Measurements from ENCODE around the gene SMG5.

The SMG5 gene

DNA sequence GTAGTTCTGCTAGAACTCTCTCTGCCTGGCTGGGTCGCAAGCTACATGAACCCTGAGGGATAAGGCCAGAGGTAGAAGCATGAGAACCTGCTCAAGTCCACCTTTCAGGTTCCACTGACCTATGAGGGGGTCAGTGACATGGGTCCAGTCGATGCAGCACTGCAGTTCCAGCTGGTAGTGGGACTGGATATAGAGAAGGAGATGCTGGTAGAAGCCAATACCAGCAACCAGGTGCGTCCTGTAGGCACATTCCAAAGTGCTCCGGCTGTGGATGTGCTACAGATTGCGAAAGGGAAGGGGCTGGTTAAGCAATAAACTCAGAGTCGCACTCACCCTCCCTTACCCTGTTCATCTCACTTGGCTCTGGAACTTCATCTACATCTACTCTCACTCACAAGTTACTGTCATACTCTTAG, 5.7 kb downstream of the SMG5 start:
- no peak for FAIRE-seq

DNA sequence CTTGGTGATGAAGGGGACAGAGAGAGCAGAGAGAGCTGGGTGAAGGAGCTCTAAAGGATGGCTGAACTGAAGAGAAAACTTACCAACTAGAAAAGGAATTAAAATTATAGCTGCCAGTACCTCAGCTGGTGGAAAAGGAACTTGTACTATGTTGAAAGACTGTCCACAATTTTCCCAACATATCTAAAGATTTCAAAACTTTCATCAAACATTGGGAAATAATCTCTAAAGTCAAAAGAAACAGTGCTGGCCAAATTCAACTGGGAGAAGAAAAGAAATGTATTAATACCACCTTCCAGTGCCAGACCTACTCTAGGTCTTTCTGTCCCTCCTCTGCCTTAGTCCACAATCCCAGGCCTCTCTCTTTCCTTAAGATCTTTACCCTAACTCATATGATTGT, 6.1 kb downstream of the SMG5 start:
- FAIRE-seq: no peak

- no peak for FAIRE-seq
Observed at GRCh38 chr1:156270314-156270713, 12.3 kb downstream of the SMG5 start.

GRCh38 chr1:156268336-156268735, 14.3 kb downstream of the SMG5 start:
- FAIRE-seq: no peak

DNA sequence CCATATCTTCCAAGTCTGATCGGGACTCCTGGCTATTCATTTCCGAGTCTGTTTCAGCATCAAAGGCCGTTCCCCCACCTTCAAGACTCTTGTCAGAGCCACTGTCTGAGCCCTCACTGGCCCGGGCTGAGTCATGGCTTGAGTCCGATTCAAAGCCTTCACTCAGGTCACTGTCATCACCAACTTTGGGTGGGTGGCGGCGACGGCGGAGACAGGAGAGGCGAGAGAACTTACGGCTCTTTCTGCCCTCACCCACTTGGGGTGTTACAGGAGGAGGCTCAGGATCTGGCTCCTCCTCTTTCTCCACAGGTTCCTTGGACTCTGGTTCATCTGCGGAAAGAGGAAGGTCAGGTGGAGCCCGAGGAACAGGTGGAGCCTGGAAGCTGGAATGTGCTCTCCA, 16.6 kb downstream of the SMG5 start:
- FAIRE-seq: no peak

DNA sequence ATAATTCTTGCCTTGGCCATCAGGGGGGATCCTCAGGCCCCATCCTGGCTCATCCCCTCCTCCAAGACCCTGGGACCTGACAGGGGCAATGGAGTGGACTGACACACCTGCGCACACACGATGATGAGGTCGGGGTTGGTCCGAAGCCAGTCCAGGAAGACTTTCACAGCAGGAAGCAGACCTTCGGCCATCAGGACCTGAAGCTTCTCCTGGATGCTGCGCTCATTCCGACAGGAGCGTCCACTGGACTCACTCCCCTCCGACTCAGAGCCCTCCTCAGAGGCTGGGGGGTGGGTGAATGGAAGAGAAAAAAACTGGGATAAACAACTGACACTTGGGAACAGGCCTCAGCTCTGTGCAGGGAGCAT, 19.4 kb downstream of the SMG5 start:
- FAIRE-seq: no peak

- no peak for FAIRE-seq
Observed at GRCh38 chr1:156262461-156263287, 20.0 kb downstream of the SMG5 start.

DNA sequence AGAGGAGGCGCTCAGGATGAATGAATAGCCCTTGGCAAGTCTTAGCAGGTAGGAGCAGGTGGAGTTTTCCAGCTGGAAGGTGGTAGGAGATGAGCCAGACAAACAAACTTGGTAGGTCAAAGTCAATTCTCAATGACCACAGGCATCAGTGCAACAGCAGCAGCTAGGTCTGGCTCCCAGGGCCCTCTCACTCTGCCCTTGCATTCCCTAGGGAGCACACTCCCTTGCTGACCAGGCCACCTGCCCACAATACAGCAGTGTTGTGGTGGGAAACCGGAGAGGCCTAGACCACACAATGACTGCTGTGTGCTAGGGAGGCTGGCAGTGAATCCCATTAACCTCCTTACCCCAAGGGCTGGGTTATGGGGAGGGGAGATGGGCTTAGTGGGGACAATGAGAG, 21.7 kb downstream of the SMG5 start:
- FAIRE-seq: no peak

DNA sequence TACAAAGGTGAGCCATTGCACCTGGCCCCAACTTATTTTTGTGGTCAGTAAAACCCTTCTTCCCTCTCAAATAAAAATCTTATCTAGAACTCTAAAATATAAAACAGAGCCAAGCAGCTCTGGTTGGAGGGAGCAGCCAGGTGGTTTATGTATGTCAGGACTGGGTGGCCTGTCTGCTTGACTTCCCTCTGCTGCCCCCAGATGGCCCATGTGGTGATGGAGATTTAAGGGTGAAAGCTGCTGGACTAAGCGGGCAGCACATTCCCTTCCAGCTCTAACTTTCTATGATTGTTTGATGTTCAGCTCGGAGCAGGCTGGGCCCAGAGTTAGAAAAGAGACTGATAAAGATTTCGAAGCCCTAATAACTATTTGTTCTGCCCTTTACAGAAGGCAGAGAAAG, 22.8 kb downstream of the SMG5 start:
- no peak for FAIRE-seq

- FAIRE-seq: no peak
Observed at GRCh38 chr1:156258859-156259258, 23.8 kb downstream of the SMG5 start.

DNA sequence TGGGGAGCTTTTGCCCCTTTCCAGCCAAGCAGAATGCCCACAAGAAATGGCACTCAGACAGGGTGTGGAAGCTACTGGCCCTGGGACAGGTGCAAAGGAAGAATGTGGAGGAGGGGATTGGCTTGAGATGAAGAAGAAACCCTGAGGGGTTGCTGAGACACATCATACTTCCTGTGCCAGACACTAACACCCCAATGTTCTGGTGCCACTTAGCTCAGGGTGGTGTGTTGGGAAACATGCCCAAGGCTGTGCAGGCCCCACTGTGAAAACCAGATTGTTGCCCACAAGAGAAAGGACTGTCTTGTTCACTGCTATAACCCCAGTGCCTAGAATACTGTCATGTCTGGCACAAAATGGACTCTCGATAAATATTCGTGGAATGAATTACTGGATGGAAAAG, 24.9 kb downstream of the SMG5 start:
- FAIRE-seq: no peak

DNA sequence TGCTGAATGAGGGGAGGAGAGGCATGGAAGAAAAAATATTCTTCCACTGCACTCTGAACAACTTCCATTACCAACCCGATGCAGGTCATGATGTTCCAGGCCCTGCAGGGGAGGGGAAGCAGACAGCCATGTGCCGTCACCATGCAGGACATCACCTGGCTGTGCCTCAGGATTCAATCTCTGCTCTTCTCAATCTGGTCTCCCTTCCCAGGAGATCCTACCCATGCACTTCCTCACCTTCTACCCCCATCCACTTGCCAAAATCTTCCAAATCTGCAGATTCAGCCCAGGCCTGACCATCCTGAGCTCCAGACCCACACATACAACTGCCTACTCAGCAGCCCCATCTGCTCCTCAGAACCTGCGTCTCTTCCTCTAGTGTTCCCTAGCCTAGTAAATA, 29.0 kb downstream of the SMG5 start:
- FAIRE-seq: no peak

GRCh38 chr1:156251527-156251926, 31.1 kb downstream of the SMG5 start:
- FAIRE-seq: no peak

GRCh38 chr1:156249593-156249992, 33.0 kb downstream of the SMG5 start:
- no peak for FAIRE-seq

DNA sequence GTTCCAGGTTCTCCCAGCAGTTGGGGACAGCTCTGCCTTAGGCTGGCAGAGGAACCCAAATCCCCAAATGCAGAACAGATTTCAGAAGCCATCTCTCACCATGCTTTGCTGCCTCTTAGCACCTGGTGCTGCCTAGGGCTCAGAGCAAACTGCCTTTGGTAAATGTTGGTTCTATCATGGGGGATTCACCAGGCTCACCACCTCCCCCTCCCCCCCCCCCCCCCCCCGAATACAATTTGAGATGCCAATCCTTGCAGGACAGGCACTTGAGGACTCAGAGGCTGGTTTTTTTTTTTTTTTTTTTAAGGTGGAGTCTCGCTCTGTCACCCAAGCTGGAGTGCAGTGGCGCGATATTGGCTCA, 34.3 kb downstream of the SMG5 start:
- no peak for FAIRE-seq

- FAIRE-seq: no peak
Observed at GRCh38 chr1:156247460-156248322, 34.9 kb downstream of the SMG5 start, which contains the start of gene PAQR6. TSS of gene PAQR6 (minus strand) at chr1:156248056. CDS start at chr1:156246731, 1,325 bp downstream.

DNA sequence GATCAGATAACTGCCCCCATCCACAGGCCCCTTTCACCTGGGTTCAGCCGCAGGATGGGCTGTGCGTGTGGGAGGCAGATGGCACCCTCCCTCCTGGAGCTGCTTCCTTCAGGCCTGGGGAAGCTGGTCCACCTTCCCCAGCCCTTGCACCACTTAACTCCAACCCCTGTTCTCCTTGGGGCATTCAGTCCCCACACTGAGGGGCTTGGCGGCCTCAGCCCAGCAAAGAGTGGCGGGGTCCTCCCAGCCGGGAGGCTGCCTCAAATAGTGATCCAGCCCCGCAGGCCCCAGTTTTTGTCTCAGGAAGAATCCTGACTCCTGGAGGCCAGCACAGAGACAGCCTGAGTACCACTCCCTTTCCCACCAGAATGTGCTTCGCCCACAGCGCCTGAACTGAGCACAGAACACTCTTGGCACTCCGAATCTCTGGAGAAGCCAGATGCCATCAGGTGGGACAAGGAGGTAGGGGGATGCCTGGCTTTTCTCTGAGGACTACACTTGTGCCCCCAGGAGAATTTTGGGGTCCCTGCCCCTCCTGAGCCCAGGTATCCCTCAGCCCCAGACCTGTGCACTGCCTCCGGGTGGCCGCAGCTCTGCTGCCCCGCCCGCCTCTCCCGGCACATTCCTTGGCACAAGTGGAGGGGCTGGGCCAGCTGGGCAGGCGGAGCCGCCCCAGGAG, 35.7 kb downstream of the SMG5 start:
- FAIRE-seq: no peak

- FAIRE-seq: no peak
Observed at GRCh38 chr1:156246241-156246780, 36.3 kb downstream of the SMG5 start.

- FAIRE-seq: no peak
Observed at GRCh38 chr1:156245451-156246232, 37.0 kb downstream of the SMG5 start.

DNA sequence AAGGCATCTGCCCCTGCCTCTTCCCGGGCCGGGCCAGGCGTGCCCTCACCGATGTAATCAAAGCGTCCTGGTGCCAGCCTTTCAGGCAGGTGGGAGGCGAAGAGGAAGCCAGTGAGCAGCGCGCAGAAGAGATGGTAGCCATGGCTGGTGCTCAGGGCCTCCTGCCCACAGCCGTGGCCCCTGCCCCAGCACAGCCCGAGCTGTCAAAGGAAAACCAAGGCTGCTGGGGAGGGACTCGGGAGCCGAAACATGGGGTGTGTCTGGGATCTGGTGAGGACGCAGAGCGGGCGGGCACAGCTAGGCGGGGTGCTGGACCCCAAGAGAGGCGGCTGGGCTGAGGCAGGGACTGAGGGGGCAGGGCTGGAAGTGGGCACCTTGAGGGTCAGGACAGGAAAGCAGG, 37.9 kb downstream of the SMG5 start:
- no peak for FAIRE-seq

- FAIRE-seq: no peak
Observed at GRCh38 chr1:156244126-156244525, 38.5 kb downstream of the SMG5 start.

GRCh38 chr1:156242738-156243137, 39.9 kb downstream of the SMG5 start:
- no peak for FAIRE-seq
